ENCODE measurements around the gene TAAR9.

DNA sequence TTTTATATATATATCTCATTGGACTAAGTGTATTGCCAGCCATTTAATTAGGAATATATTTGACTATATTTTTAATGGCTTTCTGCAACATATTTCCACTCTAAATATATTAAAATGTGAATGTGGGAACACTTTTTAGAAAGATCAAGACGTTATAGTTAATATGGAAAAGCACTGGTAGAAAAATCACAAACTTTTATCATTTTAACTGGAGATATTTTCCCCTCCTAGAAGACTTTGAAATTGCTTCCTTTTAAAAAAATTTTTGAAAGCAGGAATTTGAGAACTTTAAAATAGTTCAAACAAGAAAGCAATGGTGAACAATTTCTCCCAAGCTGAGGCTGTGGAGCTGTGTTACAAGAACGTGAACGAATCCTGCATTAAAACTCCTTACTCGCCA, at the start of gene TAAR9:
- TF ChIP-seq, protein P1, sequence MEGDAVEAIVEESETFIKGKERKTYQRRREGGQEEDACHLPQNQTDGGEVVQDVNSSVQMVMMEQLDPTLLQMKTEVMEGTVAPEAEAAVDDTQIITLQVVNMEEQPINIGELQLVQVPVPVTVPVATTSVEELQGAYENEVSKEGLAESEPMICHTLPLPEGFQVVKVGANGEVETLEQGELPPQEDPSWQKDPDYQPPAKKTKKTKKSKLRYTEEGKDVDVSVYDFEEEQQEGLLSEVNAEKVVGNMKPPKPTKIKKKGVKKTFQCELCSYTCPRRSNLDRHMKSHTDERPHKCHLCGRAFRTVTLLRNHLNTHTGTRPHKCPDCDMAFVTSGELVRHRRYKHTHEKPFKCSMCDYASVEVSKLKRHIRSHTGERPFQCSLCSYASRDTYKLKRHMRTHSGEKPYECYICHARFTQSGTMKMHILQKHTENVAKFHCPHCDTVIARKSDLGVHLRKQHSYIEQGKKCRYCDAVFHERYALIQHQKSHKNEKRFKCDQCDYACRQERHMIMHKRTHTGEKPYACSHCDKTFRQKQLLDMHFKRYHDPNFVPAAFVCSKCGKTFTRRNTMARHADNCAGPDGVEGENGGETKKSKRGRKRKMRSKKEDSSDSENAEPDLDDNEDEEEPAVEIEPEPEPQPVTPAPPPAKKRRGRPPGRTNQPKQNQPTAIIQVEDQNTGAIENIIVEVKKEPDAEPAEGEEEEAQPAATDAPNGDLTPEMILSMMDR (IDR thresholded peaks at IDR 0.05; ENCODE audit: low read depth, low read length) = no peak
- no peak for TF ChIP-seq EZH2phosphoT487 (IDR thresholded peaks at IDR 0.05; ENCODE audit: low read depth)
